Neural cell (in vitro differentiated cells): ENCODE measurements around the gene HLA-DOA. TPM values are rescaled to one million over a fixed set of nuclear protein-coding genes. Genes with fewer than 3 reads are reported as not detected.

ENCODE experiments used
- H2AFZ ChIP-seq: fragments of 200-600, 300-800 bp; sonication (generic), shearing (Covaris generic); 2 replicates; pipeline ENCODE4 v1.6.0; 2014; ENCODE audit warnings: low read depth, mild to moderate bottlenecking, antibody characterized with exemption, low read length, moderate library complexity
- H3F3A ChIP-seq: fragments of 200-600 bp; shearing (Covaris generic); 2 replicates; pipeline ENCODE4 v1.6.1; 2016; ENCODE audit warnings: mild to moderate bottlenecking, moderate library complexity, mixed read lengths, antibody characterized with exemption, low read length; ENCODE audit not compliant: insufficient read depth, poor library complexity, severe bottlenecking
- H3K27ac ChIP-seq: fragments of 200-600, 300-800 bp; sonication (generic), shearing (Covaris generic); 2 replicates; pipeline ENCODE4 v1.5.1; 2014; ENCODE audit warnings: mild to moderate bottlenecking, low read length, moderate library complexity
- H3K27me3 ChIP-seq: fragments of 300-800, 200-600 bp; sonication (generic), shearing (Covaris generic); 2 replicates; pipeline ENCODE4 v1.6.0; 2014; ENCODE audit warnings: mild to moderate bottlenecking, low read depth, low read length, moderate library complexity; ENCODE audit not compliant: insufficient read depth
- H3K36me3 ChIP-seq: fragments of 300-800, 200-600 bp; sonication (generic), shearing (Covaris generic); 2 replicates; pipeline ENCODE4 v1.5.1; 2014; ENCODE audit warnings: mild to moderate bottlenecking, antibody characterized with exemption, low read length, moderate library complexity; ENCODE audit not compliant: insufficient read depth
- H3K4me2 ChIP-seq: fragments of 300-800, 200-600 bp; sonication (generic), shearing (Covaris generic); 2 replicates; pipeline ENCODE4 v1.6.0; 2014; ENCODE audit warnings: mild to moderate bottlenecking, low read length
- H3K4me3 ChIP-seq: fragments of 300-800, 200-600 bp; sonication (generic), shearing (Covaris generic); 2 replicates; pipeline ENCODE4 v1.5.1; 2014; ENCODE audit warnings: mild to moderate bottlenecking, low read length, moderate library complexity
- H3K79me2 ChIP-seq: fragments of 200-600 bp; shearing (Covaris generic); replicated peaks from 2 replicates; pipeline ENCODE4 v1.6.0; 2014; ENCODE audit warnings: mild to moderate bottlenecking, low read length, moderate library complexity; ENCODE audit not compliant: insufficient read depth
- H3K9ac ChIP-seq: fragments of 300-800, 200-600 bp; sonication (generic), shearing (Covaris generic); 2 replicates; pipeline ENCODE4 v1.6.1; 2016; ENCODE audit warnings: mild to moderate bottlenecking, low read length, mixed read lengths
- H3K9me2 ChIP-seq: fragments of 200-600 bp; shearing (Covaris generic); 2 replicates; pipeline ENCODE4 v1.6.1; 2016; ENCODE audit warnings: mild to moderate bottlenecking, low read length, mixed read lengths; ENCODE audit not compliant: insufficient read depth
- H3K9me3 ChIP-seq: fragments of 200-600, 300-800 bp; sonication (generic), shearing (Covaris generic); 2 replicates; pipeline ENCODE4 v1.6.1; 2016; ENCODE audit warnings: mild to moderate bottlenecking, mixed run types, low read length, moderate library complexity, mixed read lengths
- H4K20me1 ChIP-seq: fragments of 200-600 bp; shearing (Covaris generic); 2 replicates; pipeline ENCODE4 v1.6.1; 2016; ENCODE audit warnings: mild to moderate bottlenecking, mixed run types; ENCODE audit not compliant: insufficient read depth
- CTCF ChIP-seq: fragments of 450-650 bp; IDR thresholded peaks from 2 replicates; pipeline ENCODE4 v1.5.1; 2014; ENCODE audit warnings: antibody characterized with exemption, mild to moderate bottlenecking, moderate library complexity; ENCODE audit not compliant: poor library complexity, severe bottlenecking
- EP300 ChIP-seq: fragments of 450-650 bp; conservative IDR thresholded peaks from 2 replicates; pipeline ENCODE4 v1.6.1; 2014; ENCODE audit warnings: antibody characterized with exemption, mild to moderate bottlenecking, moderate library complexity; ENCODE audit not compliant: poor library complexity, severe bottlenecking
- EZH2 ChIP-seq: fragments of 200-600, 300-800 bp; shearing (Covaris generic), sonication (generic); IDR thresholded peaks from 2 replicates; pipeline ENCODE4 v1.6.1; 2014; ENCODE audit warnings: antibody characterized with exemption, low read length, borderline replicate concordance, mild to moderate bottlenecking; ENCODE audit not compliant: insufficient read depth, poor library complexity, severe bottlenecking
- MXI1 ChIP-seq: fragments of 450-650 bp; conservative IDR thresholded peaks from 2 replicates; pipeline ENCODE4 v1.6.1; 2014; ENCODE audit warnings: antibody characterized with exemption, mild to moderate bottlenecking; ENCODE audit not compliant: poor library complexity, severe bottlenecking
- RAD21 ChIP-seq: fragments of 450-650 bp; conservative IDR thresholded peaks from 2 replicates; pipeline ENCODE4 v1.6.1; 2014; ENCODE audit warnings: antibody characterized with exemption, mild to moderate bottlenecking, moderate library complexity
- REST ChIP-seq: IDR thresholded peaks from 2 replicates; pipeline ENCODE4 v1.6.1; 2012; ENCODE audit warnings: borderline replicate concordance
- SMC3 ChIP-seq: fragments of 450-650 bp; conservative IDR thresholded peaks from 2 replicates; pipeline ENCODE4 v1.6.1; 2014; ENCODE audit warnings: antibody characterized with exemption, mild to moderate bottlenecking, moderate library complexity; ENCODE audit not compliant: poor library complexity
- TAF1 ChIP-seq: IDR thresholded peaks from 2 replicates; pipeline ENCODE4 v1.6.1; 2012; ENCODE audit warnings: low read depth
- polyA plus RNA-seq: library from polyadenylated mRNA; depleted of rRNA; stranded (reverse); fragments of >200 nt; gene quantifications from 2 replicates; pipeline ENCODE4 v1.2.3, GENCODE V29; 2014

Gene HLA-DOA
- polyA plus RNA-seq, 1 donor from 2014 or later = 0.07 TPM

- Histone ChIP-seq H3K27me3 (no peaks in the 10 kb centered on the region), H3K9me2 (no peaks in the 10 kb centered on the region), H3K36me3 (no peaks in the 10 kb centered on the region), H3F3A (no peaks in the 10 kb centered on the region), H3K4me3 (no peak overlapping the region), H3K9ac (no peak overlapping the region), H3K4me2 (no peak overlapping the region), H3K27ac (no peak overlapping the region), H3K79me2 (no peaks in the 10 kb centered on the region), H3K9me3 (no peaks in the 10 kb centered on the region), H4K20me1 (no peaks in the 10 kb centered on the region), H2AFZ (no peak overlapping the region)
- TF ChIP-seq REST (no peak), RAD21 (no peak), CTCF (no peak), MXI1 (no peak), SMC3 (no peak), EZH2 (no peak), TAF1 (no peak)
Measured at GRCh38 chr6:32991972-32992371, 17.4 kb downstream of the HLA-DOA start.

GRCh38 chr6:32989368-32989767 is 20.0 kb downstream of the HLA-DOA start:
- Histone ChIP-seq H3K9me2 (no peaks in the 10 kb centered on the region), H3K9me3 (no peaks in the 10 kb centered on the region), H3K27me3 (no peaks in the 10 kb centered on the region), H3K9ac (no peak overlapping the region), H3K4me3 (no peak overlapping the region), H3K27ac (no peak overlapping the region), H4K20me1 (no peaks in the 10 kb centered on the region), H3K36me3 (no peaks in the 10 kb centered on the region), H3F3A (no peaks in the 10 kb centered on the region), H2AFZ (no peak overlapping the region), H3K4me2 (no peak overlapping the region), H3K79me2 (no peaks in the 10 kb centered on the region)
- TF ChIP-seq EP300 = no peak
- no peak for TF ChIP-seq REST
- TF ChIP-seq EZH2 = no peak
- TF ChIP-seq RAD21 = no peak
- no peak for TF ChIP-seq TAF1
- TF ChIP-seq SMC3 = no peak
- no peak for TF ChIP-seq MXI1
